COLO829 (cell line): Measurements from ENCODE around the gene HOTAIR.

Source experiments
- DNase-seq: peaks from one replicate; pipeline ENCODE4 v3.0.0; 2012; ENCODE audit warnings: low spot score

Gene HOTAIR

GRCh38 chr12:53961025-53961761, 13.6 kb downstream of the HOTAIR start:
- DNase-seq: no peak

GRCh38 chr12:53960187-53961024, 14.3 kb downstream of the HOTAIR start:
- no peak for DNase-seq

- DNase-seq: no peak
Measured at GRCh38 chr12:53959314-53959713, 15.4 kb downstream of the HOTAIR start.

GRCh38 chr12:53958128-53958527, 16.6 kb downstream of the HOTAIR start:
- DNase-seq: no peak

GRCh38 chr12:53956914-53957536, 17.7 kb downstream of the HOTAIR start:
- DNase-seq: no peak

- no peak for DNase-seq
Measured at GRCh38 chr12:53956251-53956887, 18.4 kb downstream of the HOTAIR start.

- no peak for DNase-seq
Measured at GRCh38 chr12:53955776-53956250, 18.9 kb downstream of the HOTAIR start.

- no peak for DNase-seq
Measured at GRCh38 chr12:53955036-53955775, 19.5 kb downstream of the HOTAIR start.

GRCh38 chr12:53954694-53955035, 20.1 kb downstream of the HOTAIR start, which contains the start of gene HOXC12:
Gene HOXC12 (plus strand): TSS chr12:53954903. CDS start chr12:53954930, 27 bp downstream.
- no peak for DNase-seq

- DNase-seq: no peak
Measured at GRCh38 chr12:53953831-53954693, 20.7 kb downstream of the HOTAIR start.

- no peak for DNase-seq
Measured at GRCh38 chr12:53952871-53953734, 21.7 kb downstream of the HOTAIR start.

- DNase-seq: no peak
Measured at GRCh38 chr12:53952335-53952694, 22.4 kb downstream of the HOTAIR start.

GRCh38 chr12:53951577-53952334, 23.0 kb downstream of the HOTAIR start:
- no peak for DNase-seq

GRCh38 chr12:53950789-53951576, 23.8 kb downstream of the HOTAIR start:
- no peak for DNase-seq

- no peak for DNase-seq
Measured at GRCh38 chr12:53950437-53950773, 24.3 kb downstream of the HOTAIR start.

GRCh38 chr12:53949631-53950436, 24.9 kb downstream of the HOTAIR start:
- DNase-seq: no peak
